ENCODE measurements around the gene AMH. TPM values are rescaled to one million over a fixed set of nuclear protein-coding genes. Genes with fewer than 3 reads are reported as not detected.

The AMH gene
- total and polyA plus RNA-seq, 2 of the 4 experiments (the other 2 are of a cell fraction): 0.86 TPM; not detected in 1

- H4K20me1 ChIP-seq (ENCODE audit: insufficient read depth, low read length): peaks cover 50% of the 10 kb centered on the region
- H3K9me3 ChIP-seq (ENCODE audit: control insufficient read depth, insufficient read depth, low read length): no peaks in the 10 kb centered on the region
- no peak overlapping the region for H4K91ac ChIP-seq (ENCODE audit: insufficient read depth, low read depth, low read length)
- no peak overlapping the region for H3K27ac ChIP-seq (ENCODE audit: insufficient read depth, low read length)
- H2BK15ac ChIP-seq (ENCODE audit: low read depth, low read length): no peak overlapping the region
- ChIA-PET POLR2A (ENCODE audit: unreplicated experiment) (no interaction called here), CTCF (interaction anchor here (0.6 kb wide), 1 partner anchor 315 kb away, joined by 3 read pairs; no protein-coding TSS in a partner anchor)
- H2BK20ac ChIP-seq (ENCODE audit: low read depth, low read length): no peak overlapping the region
- peaks cover 7 to 39% of the 10 kb centered on the region in 2 experiments for H3K79me1 ChIP-seq (ENCODE audit: low read depth in 1 of 2, low read length in 2 of 2)
- ATAC-seq (ENCODE audit: low read depth) (no peak), DNase-seq (no peak)
- no peak for TF ChIP-seq RAD21 (IDR thresholded peaks at IDR 0.05; ENCODE audit: low read length)
- no peak for TF ChIP-seq RFX5 (IDR thresholded peaks at IDR 0.05; ENCODE audit: low read depth, low read length)
- no peak for TF ChIP-seq MAZ (IDR thresholded peaks at IDR 0.05; ENCODE audit: borderline replicate concordance, low read depth, low read length)
- no peak for TF ChIP-seq BHLHE40 (IDR thresholded peaks at IDR 0.05; ENCODE audit: low read depth, low read length)
- no peak for TF ChIP-seq POLR2A (IDR thresholded peaks at IDR 0.05; ENCODE audit: low read depth, low read length)
- no peak for TF ChIP-seq SMC3 (IDR thresholded peaks at IDR 0.05; ENCODE audit: low read depth, low read length)
- no peak for TF ChIP-seq NFE2L2 (IDR thresholded peaks at IDR 0.05; ENCODE audit: low read depth, low read length)
- no peak for TF ChIP-seq USF2 (IDR thresholded peaks at IDR 0.05; ENCODE audit: low read depth, low read length)
- TF ChIP-seq FOS (IDR thresholded peaks at IDR 0.05; ENCODE audit: low read depth, low read length): no peak
- TF ChIP-seq MAFK (IDR thresholded peaks at IDR 0.05; ENCODE audit: low read depth, low read length): no peak
- no peak for TF ChIP-seq CEBPB (IDR thresholded peaks at IDR 0.05; ENCODE audit: low read depth, low read length)
- TF ChIP-seq ELK1 (IDR thresholded peaks at IDR 0.05; ENCODE audit: borderline replicate concordance, low read depth, low read length): no peak
- no peak for TF ChIP-seq MXI1 (IDR thresholded peaks at IDR 0.05; ENCODE audit: borderline replicate concordance, low read depth, low read length)
- TF ChIP-seq CHD1 (IDR thresholded peaks at IDR 0.05; ENCODE audit: low read depth, low read length): no peak
- TF ChIP-seq CTCF (conservative IDR thresholded peaks at IDR 0.05; ENCODE audit: low read depth, low read length): no peak
- no peak for TF ChIP-seq RCOR1 (IDR thresholded peaks at IDR 0.05; ENCODE audit: insufficient replicate concordance, low read length)
- H4K5ac ChIP-seq (ENCODE audit: low read depth, low read length): no peak overlapping the region
- no peak overlapping the region for H3K9ac ChIP-seq (ENCODE audit: low read depth, low read length)
- in situ Hi-C loops (cut with MboI; ENCODE audit: low sequenced_read_pairs) (loop anchor here (10.0 kb wide), 1 partner anchor 338 kb away; no protein-coding TSS in a partner anchor), dilution Hi-C loops (cut with HindIII; ENCODE audit: low sequenced_read_pairs, unreplicated experiment) (no loop called here), intact Hi-C loops (cut with micrococcal nuclease) (no loop called here)
- BruUV-seq (replicated peaks): no TSS peak
- H3K4me2 ChIP-seq (ENCODE audit: low read depth, low read length): no peak overlapping the region
- no peak overlapping the region for H4K8ac ChIP-seq (ENCODE audit: low read depth in 2 of 2, low read length in 2 of 2)
- WGBS, 2 experiments (ENCODE audit: extremely low coverage in 2 of 2, insufficient read length in 1 of 2): 100% methylated on average over 2 of the region's 9 CpGs; no CpG with 5 or more reads in 1 of the 2 experiments
- no peak overlapping the region for H3K56ac ChIP-seq (ENCODE audit: extremely low read depth, insufficient read depth, low read length)
- no peak overlapping the region for H3K14ac ChIP-seq (replicated peaks; ENCODE audit: low read depth, low read length)
- no peak overlapping the region for H3K4me3 ChIP-seq (ENCODE audit: insufficient read depth, low read depth, low read length)
- H2AFZ ChIP-seq (replicated peaks; ENCODE audit: low read length, poor library complexity): no peak overlapping the region
- H2AK9ac ChIP-seq (replicated peaks; ENCODE audit: low read depth, low read length, poor library complexity): no peak overlapping the region
- peaks cover 26% of the 10 kb centered on the region for H3K36me3 ChIP-seq (ENCODE audit: control insufficient read depth, insufficient read depth, low read length)
- no peak overlapping the region for H2BK120ac ChIP-seq (ENCODE audit: low read depth, low read length)
- no peaks in the 10 kb centered on the region for H3K27me3 ChIP-seq (ENCODE audit: control insufficient read depth, insufficient read depth, low read length)
- H3K9me1 ChIP-seq (ENCODE audit: insufficient read depth, low read length): no peaks in the 10 kb centered on the region
- H3K4ac ChIP-seq (ENCODE audit: low read depth, low read length): no peak overlapping the region
- no peak overlapping the region for H2BK5ac ChIP-seq (ENCODE audit: low read depth, low read length, poor library complexity, severe bottlenecking)
- H3K4me1 ChIP-seq (ENCODE audit: control insufficient read depth, insufficient read depth, low read length): peaks cover 16% of the 10 kb centered on the region
- H2AK5ac ChIP-seq (ENCODE audit: low read depth, low read length): no peak overlapping the region
- H3K23ac ChIP-seq (ENCODE audit: low read depth, low read length): no peak overlapping the region
- no peak overlapping the region for H3K18ac ChIP-seq (ENCODE audit: low read depth, low read length)
Measured at GRCh38 chr19:2277138-2277537, 28.0 kb downstream of the AMH start.

Measured in IMR-90 (cell line).